Embryonic facial prominence (tissue), 1 donor: ENCODE measurements around the gene C10orf95.

Experiments used
- DNase-seq: peaks from one replicate; pipeline ENCODE4 v3.0.0-alpha.2; 2016; ENCODE audit errors: extremely low spot score

The C10orf95 gene

DNA sequence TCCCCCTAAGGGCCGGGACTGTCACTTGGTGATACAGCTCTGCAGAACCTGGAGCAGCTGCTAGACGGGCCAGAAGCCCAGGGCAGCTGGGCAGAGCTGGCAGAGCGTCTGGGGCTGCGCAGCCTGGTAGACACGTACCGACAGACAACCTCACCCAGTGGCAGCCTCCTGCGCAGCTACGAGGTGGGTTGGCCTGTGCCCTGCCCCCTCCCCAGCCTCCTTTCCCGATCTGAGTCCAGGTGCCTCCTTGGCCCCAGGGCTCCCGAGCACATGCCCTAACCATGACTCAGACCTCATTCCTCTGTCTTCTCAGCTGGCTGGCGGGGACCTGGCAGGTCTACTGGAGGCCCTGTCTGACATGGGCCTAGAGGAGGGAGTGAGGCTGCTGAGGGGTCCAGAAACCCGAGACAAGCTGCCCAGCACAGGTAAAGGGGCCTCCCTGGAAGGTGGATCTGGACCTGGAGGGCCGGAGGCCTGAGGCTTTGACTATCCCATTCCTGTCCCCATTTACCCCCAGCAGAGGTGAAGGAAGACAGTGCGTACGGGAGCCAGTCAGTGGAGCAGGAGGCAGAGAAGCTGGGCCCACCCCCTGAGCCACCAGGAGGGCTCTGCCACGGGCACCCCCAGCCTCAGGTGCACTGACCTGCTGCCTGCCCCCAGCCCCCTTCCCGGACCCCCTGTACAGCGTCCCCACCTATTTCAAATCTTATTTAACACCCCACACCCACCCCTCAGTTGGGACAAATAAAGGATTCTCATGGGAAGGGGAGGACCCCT is 49.4 kb downstream of the C10orf95 start:
- no peak for DNase-seq

GRCh38 chr10:102401342-102401654 is 50.0 kb downstream of the C10orf95 start:
- no peak for DNase-seq

- DNase-seq: no peak
These were observed 50.6 kb downstream of the C10orf95 start for GRCh38 chr10:102400598-102401341.

- DNase-seq: no peak
These were observed 51.3 kb downstream of the C10orf95 start for GRCh38 chr10:102400076-102400475.
